Tibial nerve (tissue), 4 donors: Measurements from ENCODE around the gene ISG15.

Experiments used
- CTCF ChIP-seq, 5 experiments: fragments of 200-600 bp in 3 of 5; fragments of 450-650 bp in 2 of 5; sonication (generic) in 3 of 5; IDR thresholded peaks; one replicate each; pipeline ENCODE4 v1.5.1; 2016 to 2019; ENCODE audit warnings: antibody characterized with exemption in 5 of 5, mild to moderate bottlenecking in 3 of 5, moderate library complexity in 2 of 5
- EP300 ChIP-seq, 2 donors: sonication (generic); formaldehyde crosslinking; IDR thresholded peaks; one replicate each; pipeline ENCODE4 v1.6.1; 2017; ENCODE audit warnings: antibody characterized with exemption in 2 of 2, mild to moderate bottlenecking in 1 of 2
- POLR2A ChIP-seq, 2 donors: fragments of 450-650 bp; IDR thresholded peaks; one replicate each; pipeline ENCODE4 v1.6.1; 2017; ENCODE audit warnings: antibody characterized with exemption in 2 of 2, mild to moderate bottlenecking in 2 of 2, moderate library complexity in 2 of 2

GRCh38 chr1:970973-971730 is 42.1 kb upstream of the ISG15 start:
- TF ChIP-seq CTCF (IDR thresholded peaks at IDR 0.05): no peak
- no peak for TF ChIP-seq POLR2A (IDR thresholded peaks at IDR 0.05)
- TF ChIP-seq EP300 (IDR thresholded peaks at IDR 0.05): no peak
